GM18868 (cell line): ENCODE results near the gene RNF11.

Experiments used
- ATAC-seq: cut with Tn5 transposase; IDR thresholded peaks from one replicate; pipeline ENCODE4 v1.9.1; 2021; ENCODE audit warnings: mild to moderate bottlenecking, moderate library complexity; ENCODE audit not compliant: unreplicated experiment

The RNF11 gene

DNA sequence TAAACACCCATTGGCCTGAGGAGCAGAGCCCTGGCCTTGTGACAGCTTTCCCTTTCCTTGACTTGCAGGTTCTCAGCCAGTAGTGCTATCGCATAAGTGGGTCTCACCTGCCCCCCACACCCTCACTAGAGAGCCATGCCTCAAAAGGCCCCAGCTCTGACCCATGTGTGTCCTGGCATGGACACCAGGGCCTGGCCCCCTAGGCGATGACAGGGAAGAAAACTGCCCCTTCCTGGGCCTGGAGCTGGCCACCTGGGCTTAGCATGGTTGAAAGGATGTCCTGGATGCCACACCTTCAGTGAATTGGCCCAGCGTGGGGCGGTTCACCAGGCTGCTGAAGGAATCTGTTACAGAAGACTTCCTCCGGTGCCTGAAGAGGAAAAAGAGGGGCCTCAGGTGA, 75.8 kb downstream of the RNF11 start:
- no peak for ATAC-seq

DNA sequence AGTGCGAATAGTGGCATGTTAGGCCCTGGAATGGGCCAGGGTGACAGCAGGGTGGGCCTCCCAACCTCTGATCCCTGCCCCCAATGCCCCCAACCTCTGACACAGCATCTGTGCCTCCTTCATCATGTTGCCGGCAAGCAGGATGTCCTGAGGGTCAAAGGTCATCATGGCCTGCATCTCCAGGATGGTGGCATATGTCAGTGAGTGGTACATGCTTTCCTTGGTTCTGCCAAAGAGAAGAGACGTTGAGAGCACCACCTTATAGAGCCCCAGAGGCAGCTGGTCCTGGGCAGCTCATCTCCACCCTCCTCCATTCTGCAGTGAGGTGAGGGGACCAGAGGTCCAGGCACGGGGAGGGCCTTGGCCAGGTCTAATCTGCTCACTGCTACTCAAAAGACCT, 76.6 kb downstream of the RNF11 start:
- no peak for ATAC-seq

DNA sequence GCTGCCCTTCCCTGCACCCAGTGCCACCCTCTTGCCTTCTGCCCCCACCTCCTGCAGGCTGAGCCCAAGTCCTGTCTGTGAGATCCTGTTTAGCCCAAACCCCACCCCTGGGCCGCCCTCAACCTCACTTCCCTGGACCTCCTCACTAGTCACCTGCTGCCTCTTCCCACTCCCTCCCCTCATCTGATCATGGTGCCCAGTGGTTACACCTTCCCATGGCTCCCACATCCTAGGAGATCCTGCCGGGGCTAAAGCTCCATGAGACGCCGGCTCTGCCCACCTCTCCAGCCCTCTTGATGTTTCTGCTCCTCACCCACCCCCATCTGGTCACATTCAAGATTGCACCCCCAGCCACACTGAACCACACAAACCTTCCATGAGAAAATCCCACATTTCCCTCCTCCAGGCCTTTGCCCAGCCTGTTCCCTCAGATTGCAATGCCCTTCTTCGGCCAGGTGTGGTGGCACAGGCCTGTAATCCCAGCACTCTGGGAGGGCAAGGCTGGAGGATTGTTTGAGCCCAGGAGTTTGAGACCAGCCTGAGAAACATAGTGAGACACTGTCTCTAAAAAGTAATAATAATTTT, 77.3 kb downstream of the RNF11 start:
- ATAC-seq = no peak

DNA sequence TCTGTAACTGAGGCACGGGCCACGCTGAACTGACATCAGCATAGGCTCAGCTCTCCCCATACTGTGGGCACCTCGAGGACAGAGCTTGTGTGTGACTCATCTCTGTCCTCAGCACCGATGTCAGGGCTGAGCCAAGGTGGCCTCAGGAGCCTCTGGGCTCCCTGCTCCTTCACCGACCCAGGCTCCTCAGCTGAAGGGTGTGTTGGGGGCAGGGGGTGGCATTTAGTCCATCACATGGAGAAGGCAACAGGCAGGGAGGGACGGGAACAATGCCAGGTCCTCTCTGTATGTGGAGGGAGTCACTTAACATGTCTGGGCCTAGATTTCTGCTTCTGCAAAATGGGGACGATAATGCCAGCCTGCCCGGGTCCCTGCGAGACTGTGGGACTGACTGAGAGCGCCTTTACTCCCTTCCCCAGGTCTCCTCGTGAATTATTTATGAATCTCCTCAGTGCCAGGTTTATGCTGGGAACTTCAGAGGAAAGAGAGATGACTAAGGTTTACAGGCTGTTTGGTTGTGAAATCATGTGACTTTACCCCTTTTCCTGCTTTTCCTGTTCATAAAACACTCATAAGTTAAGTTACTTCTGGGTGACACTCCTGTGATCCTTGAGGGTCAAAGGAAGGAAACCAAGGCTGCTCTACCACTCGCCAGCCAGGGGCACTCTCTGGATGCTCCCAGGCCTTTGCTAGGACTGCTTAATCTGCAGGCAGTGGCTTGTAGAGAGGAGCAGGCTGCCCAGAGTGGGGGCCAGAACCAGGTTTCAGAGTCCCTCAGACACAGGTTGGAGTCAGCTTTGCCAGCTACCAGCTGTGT, 78.1 kb downstream of the RNF11 start:
- no peak for ATAC-seq

DNA sequence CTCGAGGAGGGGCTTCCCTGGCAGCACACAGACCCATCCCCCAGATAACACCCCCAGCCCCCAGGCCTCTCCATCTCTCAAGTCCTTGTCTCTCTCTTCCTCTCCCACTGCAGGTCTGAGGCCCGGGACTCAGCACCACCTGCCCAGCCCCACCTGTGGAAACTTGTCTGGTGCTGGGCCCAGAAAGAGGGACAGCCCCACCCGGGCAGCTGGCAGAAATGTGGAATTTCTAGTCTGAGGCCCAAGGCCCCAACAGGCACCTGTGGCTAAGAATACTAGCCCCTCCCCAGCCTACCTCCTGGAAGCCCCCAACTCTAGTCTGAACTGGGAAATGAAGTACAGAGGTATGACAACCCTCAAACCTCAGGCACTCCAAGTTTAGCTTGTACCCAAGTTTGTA, 78.9 kb downstream of the RNF11 start:
- ATAC-seq = no peak

DNA sequence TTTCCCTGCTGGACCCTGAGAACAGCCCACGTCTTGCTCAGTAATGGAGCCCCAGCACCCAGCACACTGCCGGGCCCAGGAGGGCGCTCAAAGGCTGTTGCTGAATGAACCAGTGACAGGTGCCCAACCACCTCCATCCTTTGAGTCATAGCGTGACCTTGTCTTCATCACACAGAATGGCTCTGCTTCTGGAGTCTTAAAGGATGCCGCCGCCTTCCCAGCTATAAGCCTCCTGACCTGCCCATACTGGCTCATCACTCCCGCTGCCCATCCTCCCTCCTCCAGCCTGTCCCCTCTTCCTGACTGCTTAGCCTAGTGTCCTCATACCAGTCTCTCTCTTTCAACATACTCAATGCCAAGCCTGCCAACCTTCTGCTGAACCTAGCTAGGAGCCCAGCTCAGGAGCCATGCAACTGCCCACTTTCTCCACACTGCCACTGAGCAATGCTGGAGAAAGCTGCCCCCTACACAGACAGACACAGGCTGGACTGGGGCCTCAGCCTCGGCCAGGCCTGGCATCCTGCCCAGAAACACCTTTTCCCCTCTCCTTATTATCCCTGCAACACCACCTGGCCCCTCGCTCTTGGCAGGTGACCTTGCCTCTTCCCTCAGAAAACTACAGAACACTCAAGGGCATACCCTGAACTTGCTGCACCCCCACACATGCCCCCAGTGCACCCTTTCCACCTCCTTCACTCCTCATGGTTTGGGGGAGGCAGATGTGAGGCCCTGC, 80.2 kb downstream of the RNF11 start:
- no peak for ATAC-seq

DNA sequence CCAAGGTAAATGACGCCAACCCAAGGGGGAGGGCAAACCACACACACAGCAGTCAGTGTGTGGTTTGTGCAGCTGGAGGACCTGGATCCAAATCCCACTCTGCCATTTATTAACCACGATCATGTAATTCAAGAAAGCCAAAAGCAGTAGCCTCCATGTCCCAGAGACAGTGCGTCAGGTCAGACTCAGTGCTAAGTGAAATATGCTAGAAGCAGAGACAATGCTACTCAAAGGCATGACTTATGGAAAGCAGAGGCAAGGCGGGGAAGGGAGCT, 80.7 kb downstream of the RNF11 start:
- no peak for ATAC-seq

DNA sequence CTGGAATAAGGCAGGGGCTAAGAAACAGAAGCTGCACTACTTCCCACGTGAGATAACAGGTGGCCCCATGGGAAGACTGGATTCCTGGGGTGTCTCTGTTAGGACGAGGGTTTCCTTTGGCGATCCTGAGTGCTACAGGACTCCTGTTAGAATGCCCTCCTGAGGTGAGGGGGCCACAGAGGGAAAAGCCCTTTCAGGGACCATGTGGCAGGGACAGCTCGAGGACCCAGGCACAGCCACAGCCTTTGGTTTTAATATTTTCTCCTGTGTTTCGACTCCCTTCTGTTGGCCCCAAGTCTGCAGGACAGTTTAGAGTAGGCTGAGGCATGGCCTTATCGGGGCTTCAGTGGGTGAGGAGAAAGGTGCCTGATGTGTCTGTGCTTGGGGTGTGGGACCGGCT, 81.7 kb downstream of the RNF11 start:
- ATAC-seq = no peak

DNA sequence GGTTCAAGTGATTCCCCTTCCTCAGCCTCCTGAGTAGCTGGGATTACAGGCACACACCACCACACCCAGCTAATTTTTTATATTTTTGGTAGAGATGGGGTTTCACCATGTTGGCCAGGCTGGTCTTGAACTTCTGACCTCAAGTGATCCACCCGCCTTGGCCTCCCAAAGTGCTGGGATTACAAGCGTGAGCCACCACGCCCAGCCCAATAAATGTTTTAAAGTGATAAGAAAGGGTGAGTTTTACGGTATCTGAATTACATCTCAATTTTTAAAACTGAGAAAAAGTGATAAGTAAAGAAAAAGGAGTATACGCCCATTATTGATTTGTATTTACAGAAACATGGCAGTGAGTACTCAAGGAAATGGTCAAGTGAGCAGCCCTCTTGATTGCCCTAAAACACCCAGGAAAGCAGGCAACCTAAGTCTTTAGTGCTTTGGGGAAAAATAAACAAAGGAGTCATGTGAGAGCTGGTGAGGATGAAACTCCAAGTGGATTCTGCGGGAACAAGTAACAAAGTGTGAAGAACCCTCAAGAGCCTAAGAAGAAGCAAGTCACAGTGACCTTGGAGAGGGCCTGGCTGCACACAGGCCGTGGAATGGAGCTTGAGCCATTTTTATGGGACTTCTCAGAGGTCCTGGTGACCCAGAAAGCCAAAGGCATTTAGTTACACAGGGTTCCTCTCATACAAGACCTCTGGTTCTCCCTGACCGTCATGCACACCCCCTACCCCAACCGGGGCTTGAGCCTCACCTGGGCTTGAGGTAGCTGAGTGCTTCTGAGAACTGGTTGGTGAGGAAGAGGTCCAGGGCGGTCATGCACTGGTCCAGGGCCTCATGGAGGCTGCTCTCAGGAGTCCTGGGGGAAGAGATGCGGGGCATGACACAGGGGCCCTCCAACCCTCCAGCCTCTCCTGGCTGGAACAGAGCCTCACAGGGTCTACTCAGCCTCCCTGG, 85.2 kb downstream of the RNF11 start:
- ATAC-seq = no peak

DNA sequence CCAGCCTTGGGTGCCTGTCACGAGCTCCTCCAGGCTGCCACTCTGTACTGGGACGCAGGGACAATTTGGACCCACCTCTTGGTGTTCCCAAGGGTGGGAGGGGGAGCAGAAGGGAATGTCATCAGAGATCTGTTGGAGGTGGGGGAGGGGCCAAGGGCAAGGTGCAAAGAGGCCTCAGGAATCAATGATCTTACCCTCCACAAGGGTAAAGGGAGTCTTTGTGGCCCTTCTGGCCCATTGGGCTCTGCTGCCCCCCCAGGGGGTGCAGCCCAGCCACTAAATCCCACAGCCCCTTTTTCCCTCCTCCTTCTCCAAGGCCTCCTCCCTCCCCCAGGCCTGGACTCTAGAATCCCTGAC, 85.8 kb downstream of the RNF11 start:
- no peak for ATAC-seq

DNA sequence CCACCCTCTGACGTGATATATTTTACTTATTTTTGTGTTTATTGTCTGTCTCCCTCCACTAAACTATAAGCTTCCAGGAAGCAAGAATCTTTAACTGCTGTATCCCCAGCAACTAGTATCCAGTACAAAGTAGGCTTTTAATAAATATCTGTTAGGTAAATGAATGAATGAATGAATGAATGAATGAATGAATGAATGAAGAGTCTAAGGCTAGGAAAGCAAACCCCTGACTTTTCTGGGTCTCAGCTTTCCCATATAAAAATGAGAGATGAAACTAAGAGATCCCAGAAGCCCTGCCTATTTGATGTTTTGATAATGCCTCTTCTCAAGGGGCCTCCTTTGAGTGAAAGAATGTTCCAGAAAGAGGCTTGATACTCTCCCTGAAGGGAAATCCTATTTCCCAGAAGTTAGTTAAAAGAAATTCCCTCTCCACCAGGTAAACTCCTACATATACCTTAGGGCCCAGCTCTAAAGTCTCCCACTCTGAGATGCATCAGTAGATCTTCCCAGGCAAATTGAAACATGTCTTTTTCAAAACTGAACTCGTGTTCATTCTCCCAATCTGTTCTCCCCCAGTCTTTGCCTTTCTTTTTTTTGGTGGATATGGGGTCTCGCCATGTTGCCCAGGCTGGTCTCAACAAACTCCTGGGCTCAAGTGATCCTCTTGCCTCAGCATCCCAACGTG, 86.5 kb downstream of the RNF11 start:
- ATAC-seq = no peak
